ENCODE measurements around the gene TBX4.
"Not testable (repeated sequence)": the region's sequence is repeated elsewhere in the genome, so short reads cannot be mapped to it uniquely, and the experiment has no call there.

TBX4 gene

GRCh38 chr17:61486135-61487120, 34.2 kb downstream of the TBX4 start:
- no peak for FAIRE-seq

GRCh38 chr17:61487161-61487988, 35.2 kb downstream of the TBX4 start:
- no peak for FAIRE-seq

- no peak for FAIRE-seq
Measured at GRCh38 chr17:61487989-61488595, 35.9 kb downstream of the TBX4 start.

GRCh38 chr17:61488878-61489718, 36.9 kb downstream of the TBX4 start:
- FAIRE-seq: no peak

- FAIRE-seq: no peak
Measured at GRCh38 chr17:61489719-61490490, 37.7 kb downstream of the TBX4 start.

GRCh38 chr17:61490540-61490975, 38.3 kb downstream of the TBX4 start:
- FAIRE-seq: no peak

- no peak for FAIRE-seq
Measured at GRCh38 chr17:61491981-61492380, 39.8 kb downstream of the TBX4 start.

- no peak for FAIRE-seq
Measured at GRCh38 chr17:61492759-61493526, 40.7 kb downstream of the TBX4 start.

- not testable (repeated sequence) for FAIRE-seq
Measured at GRCh38 chr17:61493830-61494324, 41.7 kb downstream of the TBX4 start.

GRCh38 chr17:61494325-61495160, 42.3 kb downstream of the TBX4 start:
- no peak for FAIRE-seq

- no peak for FAIRE-seq
Measured at GRCh38 chr17:61495161-61495857, 43.1 kb downstream of the TBX4 start.

GRCh38 chr17:61496174-61496956, 44.1 kb downstream of the TBX4 start:
- FAIRE-seq: no peak

- FAIRE-seq: no peak
Measured at GRCh38 chr17:61496957-61497653, 44.9 kb downstream of the TBX4 start.

- FAIRE-seq: no peak
Measured at GRCh38 chr17:61498042-61498994, 46.1 kb downstream of the TBX4 start.

- FAIRE-seq: no peak
Measured at GRCh38 chr17:61499632-61500031, 47.4 kb downstream of the TBX4 start.

- FAIRE-seq: no peak
Measured at GRCh38 chr17:61500287-61500686, 48.1 kb downstream of the TBX4 start.

Data from A204.1 (cell line).